HepG2 (cell line): Measurements from ENCODE around the gene NCBP2. TPM values are rescaled to one million over a fixed set of nuclear protein-coding genes. Genes with fewer than 3 reads are reported as not detected.

Experiments used
- ATF4 ChIP-seq, 2 experiments: fragments of 450-650 bp in 1 of 2; sonication (generic) in 1 of 2; formaldehyde crosslinking; IDR thresholded peaks; 2 replicates each; pipeline versions ENCODE4 v1.5.0 to v1.8.0; 2020 to 2022; ENCODE audit warnings: mild to moderate bottlenecking in 1 of 2, missing genetic modification reagents in 1 of 2
- CENPT ChIP-seq: sonication (generic); formaldehyde crosslinking; IDR thresholded peaks from 2 replicates; pipeline ENCODE4 v1.8.0; 2022; ENCODE audit warnings: low read depth, mild to moderate bottlenecking, moderate library complexity, missing genetic modification reagents
- GATA4 ChIP-seq: sonication (generic); IDR thresholded peaks from 2 replicates; pipeline ENCODE4 v1.6.1; 2016; ENCODE audit warnings: antibody characterized with exemption, low read depth, borderline replicate concordance
- GPN1 ChIP-seq: sonication (generic); formaldehyde crosslinking; IDR thresholded peaks from 2 replicates; pipeline ENCODE4 v1.5.1; 2020; ENCODE audit warnings: missing genetic modification reagents, borderline replicate concordance
- HDAC6 ChIP-seq: fragments of 200-600 bp; sonication (generic); IDR thresholded peaks from 2 replicates; pipeline ENCODE4 v1.7.0; 2017; ENCODE audit warnings: mild to moderate bottlenecking, antibody characterized with exemption, low read length, low read depth
- HMGXB4 ChIP-seq, 2 experiments: sonication (generic) in 1 of 2; formaldehyde crosslinking in 1 of 2; IDR thresholded peaks; 2 replicates each; pipeline versions ENCODE4 v1.4.0 to v1.6.1; 2018 to 2020; ENCODE audit warnings: missing genetic modification reagents in 2 of 2, borderline replicate concordance in 1 of 2, low read depth in 1 of 2, mild to moderate bottlenecking in 1 of 2, missing biosample characterization in 1 of 2
- HOXA5 ChIP-seq: sonication (generic); formaldehyde crosslinking; IDR thresholded peaks from 2 replicates; pipeline ENCODE4 v1.4.0; 2020; ENCODE audit warnings: missing genetic modification reagents
- KDM3A ChIP-seq: IDR thresholded peaks from 2 replicates; pipeline ENCODE4 v1.6.1; 2018; ENCODE audit warnings: low read depth, missing compliant biosample characterization
- MIXL1 ChIP-seq: IDR thresholded peaks from 2 replicates; pipeline ENCODE4 v1.6.1; 2016
- MTA1 ChIP-seq: sonication (generic); formaldehyde crosslinking; IDR thresholded peaks from 2 replicates; pipeline ENCODE4 v1.4.0; 2020; ENCODE audit warnings: missing genetic modification reagents, mild to moderate bottlenecking, borderline replicate concordance
- PITX1 ChIP-seq: sonication (generic); formaldehyde crosslinking; IDR thresholded peaks from 2 replicates; pipeline ENCODE4 v1.5.1; 2020; ENCODE audit warnings: mild to moderate bottlenecking, missing genetic modification reagents
- REL ChIP-seq: sonication (generic); formaldehyde crosslinking; conservative IDR thresholded peaks from 2 replicates; pipeline ENCODE4 v1.8.0; 2022; ENCODE audit warnings: mild to moderate bottlenecking, missing genetic modification reagents, moderate library complexity
- RFX3 ChIP-seq: IDR thresholded peaks from 2 replicates; pipeline ENCODE4 v1.6.1; 2016; ENCODE audit warnings: missing biosample characterization, missing genetic modification reagents
- RORA ChIP-seq: sonication (generic); formaldehyde crosslinking; IDR thresholded peaks from 2 replicates; pipeline ENCODE4 v1.5.0; 2020; ENCODE audit warnings: mild to moderate bottlenecking, missing genetic modification reagents, moderate library complexity
- RXRA ChIP-seq: sonication (generic); formaldehyde crosslinking; IDR thresholded peaks from 2 replicates; pipeline ENCODE4 v1.5.1; 2020; ENCODE audit warnings: missing genetic modification reagents
- SP2 ChIP-seq: sonication (generic); formaldehyde crosslinking; IDR thresholded peaks from 2 replicates; pipeline ENCODE4 v1.5.1; 2020; ENCODE audit warnings: mild to moderate bottlenecking, missing genetic modification reagents
- ZFAT ChIP-seq: sonication (generic); formaldehyde crosslinking; conservative IDR thresholded peaks from 2 replicates; pipeline ENCODE4 v1.8.1; 2023; ENCODE audit warnings: missing genetic modification reagents, inconsistent platforms
- ZNF207 ChIP-seq: fragments of 450-650 bp; IDR thresholded peaks from 2 replicates; pipeline ENCODE4 v1.6.1; 2016; ENCODE audit warnings: antibody characterized with exemption, borderline replicate concordance
- ZNF766 ChIP-seq: sonication (generic); formaldehyde crosslinking; IDR thresholded peaks from 2 replicates; pipeline ENCODE4 v1.5.0; 2020; ENCODE audit warnings: missing genetic modification reagents, borderline replicate concordance
- polyA plus RNA-seq, 8 experiments: library from polyadenylated mRNA; depleted of rRNA in 3 of 8; stranded (reverse) in 7 of 8; unstranded in 1 of 8; fragments of >200 nt; fragmentation: Illumina TruSeq in 4 of 8; extraction: Trizol in 4 of 8; gene quantifications; 2 replicates each; pipeline versions ENCODE4 v1.2.1 to v1.2.3, GENCODE V29; 2011 to 2016; ENCODE audit warnings: low read depth in 4 of 8, missing spikeins in 1 of 8, mixed read lengths in 1 of 8; ENCODE audit not compliant: insufficient read depth in 1 of 8
- total RNA-seq, 5 experiments: library from RNA; depleted of rRNA; stranded (reverse); fragments of >200 nt; fragmentation: Illumina TruSeq; extraction: Trizol; gene quantifications; 2 replicates each; pipeline ENCODE4 v1.2.3, GENCODE V29; 2016; ENCODE audit warnings: low read depth in 1 of 5
- TF ChIP-seq, protein P1 (sequence below): sonication (generic); formaldehyde crosslinking; IDR thresholded peaks from 2 replicates; pipeline ENCODE4 v1.4.0; 2020; ENCODE audit warnings: mild to moderate bottlenecking, missing genetic modification reagents
- TF ChIP-seq, protein P2 (sequence below): sonication (generic); formaldehyde crosslinking; IDR thresholded peaks from 2 replicates; pipeline ENCODE4 v1.4.0; 2020; ENCODE audit warnings: missing genetic modification reagents

Gene NCBP2
- total and polyA plus RNA-seq, 2 of the 13 experiments (the other 11 are each of a cell fraction or from before 2014, with no cell fraction given): 58.7 to 95.5 TPM

GRCh38 chr3:196969660-196970546, 27.6 kb upstream of the NCBP2 start (continued):
- TF ChIP-seq KDM3A (CRISPR knock-in tag): no peak
- TF ChIP-seq, protein P1, sequence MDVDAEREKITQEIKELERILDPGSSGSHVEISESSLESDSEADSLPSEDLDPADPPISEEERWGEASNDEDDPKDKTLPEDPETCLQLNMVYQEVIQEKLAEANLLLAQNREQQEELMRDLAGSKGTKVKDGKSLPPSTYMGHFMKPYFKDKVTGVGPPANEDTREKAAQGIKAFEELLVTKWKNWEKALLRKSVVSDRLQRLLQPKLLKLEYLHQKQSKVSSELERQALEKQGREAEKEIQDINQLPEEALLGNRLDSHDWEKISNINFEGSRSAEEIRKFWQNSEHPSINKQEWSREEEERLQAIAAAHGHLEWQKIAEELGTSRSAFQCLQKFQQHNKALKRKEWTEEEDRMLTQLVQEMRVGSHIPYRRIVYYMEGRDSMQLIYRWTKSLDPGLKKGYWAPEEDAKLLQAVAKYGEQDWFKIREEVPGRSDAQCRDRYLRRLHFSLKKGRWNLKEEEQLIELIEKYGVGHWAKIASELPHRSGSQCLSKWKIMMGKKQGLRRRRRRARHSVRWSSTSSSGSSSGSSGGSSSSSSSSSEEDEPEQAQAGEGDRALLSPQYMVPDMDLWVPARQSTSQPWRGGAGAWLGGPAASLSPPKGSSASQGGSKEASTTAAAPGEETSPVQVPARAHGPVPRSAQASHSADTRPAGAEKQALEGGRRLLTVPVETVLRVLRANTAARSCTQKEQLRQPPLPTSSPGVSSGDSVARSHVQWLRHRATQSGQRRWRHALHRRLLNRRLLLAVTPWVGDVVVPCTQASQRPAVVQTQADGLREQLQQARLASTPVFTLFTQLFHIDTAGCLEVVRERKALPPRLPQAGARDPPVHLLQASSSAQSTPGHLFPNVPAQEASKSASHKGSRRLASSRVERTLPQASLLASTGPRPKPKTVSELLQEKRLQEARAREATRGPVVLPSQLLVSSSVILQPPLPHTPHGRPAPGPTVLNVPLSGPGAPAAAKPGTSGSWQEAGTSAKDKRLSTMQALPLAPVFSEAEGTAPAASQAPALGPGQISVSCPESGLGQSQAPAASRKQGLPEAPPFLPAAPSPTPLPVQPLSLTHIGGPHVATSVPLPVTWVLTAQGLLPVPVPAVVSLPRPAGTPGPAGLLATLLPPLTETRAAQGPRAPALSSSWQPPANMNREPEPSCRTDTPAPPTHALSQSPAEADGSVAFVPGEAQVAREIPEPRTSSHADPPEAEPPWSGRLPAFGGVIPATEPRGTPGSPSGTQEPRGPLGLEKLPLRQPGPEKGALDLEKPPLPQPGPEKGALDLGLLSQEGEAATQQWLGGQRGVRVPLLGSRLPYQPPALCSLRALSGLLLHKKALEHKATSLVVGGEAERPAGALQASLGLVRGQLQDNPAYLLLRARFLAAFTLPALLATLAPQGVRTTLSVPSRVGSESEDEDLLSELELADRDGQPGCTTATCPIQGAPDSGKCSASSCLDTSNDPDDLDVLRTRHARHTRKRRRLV (CRISPR knock-in tag): no peak
- TF ChIP-seq, protein P2, sequence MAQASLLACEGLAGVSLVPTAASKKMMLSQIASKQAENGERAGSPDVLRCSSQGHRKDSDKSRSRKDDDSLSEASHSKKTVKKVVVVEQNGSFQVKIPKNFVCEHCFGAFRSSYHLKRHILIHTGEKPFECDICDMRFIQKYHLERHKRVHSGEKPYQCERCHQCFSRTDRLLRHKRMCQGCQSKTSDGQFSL (CRISPR knock-in tag): no peak
- TF ChIP-seq HOXA5 (CRISPR knock-in tag): no peak
- no peak for TF ChIP-seq MTA1 (CRISPR knock-in tag)
- no peak for TF ChIP-seq SP2
- TF ChIP-seq GATA4: no peak
- no peak for TF ChIP-seq HDAC6
- peak in 1 of 2 experiments; percentile 52; a peak in 2 of 4 replicates for TF ChIP-seq HMGXB4 (CRISPR knock-in tag; IDR thresholded peaks at IDR 0.05; ENCODE audit: borderline replicate concordance in 1 of 2, low read depth in 1 of 2)
- no peak for TF ChIP-seq MIXL1
- no peak for TF ChIP-seq RORA (CRISPR knock-in tag)
- TF ChIP-seq ATF4 (CRISPR knock-in tag; IDR thresholded peaks at IDR 0.05): no peak
- TF ChIP-seq ZNF207: no peak
- TF ChIP-seq PITX1: peak; percentile 51; the same call in 1 of the 2 replicates
- TF ChIP-seq CENPT (CRISPR knock-in tag): peak; percentile 38; the same call in 1 of the 2 replicates
- no peak for TF ChIP-seq RFX3 (CRISPR knock-in tag)
- peak; percentile 92; the same call in 1 of the 2 replicates for TF ChIP-seq ZNF766
- TF ChIP-seq ZFAT (CRISPR knock-in tag): no peak
- TF ChIP-seq RXRA (CRISPR knock-in tag): no peak
- no peak for TF ChIP-seq REL (CRISPR knock-in tag)
- no peak for TF ChIP-seq GPN1
